PC-3 (cell line): ENCODE results near the gene IKZF5. TPM values are rescaled to one million over a fixed set of nuclear protein-coding genes. Genes with fewer than 3 reads are reported as not detected.

ENCODE experiments used
- ATAC-seq: fragments of 200-7000 bp; cut with Tn5 transposase; 2 replicates; pipeline ENCODE4 v1.9.1; 2020; ENCODE audit warnings: mild to moderate bottlenecking, moderate library complexity
- BruUV-seq: library from RNA; stranded (reverse); fragments of 400-500 nt; replicated peaks from 2 replicates; lab custom pipeline; 2021; lab: Mats Ljungman, UMichigan
- CTCF ChIA-PET: fragments of 300-600 bp; sonication (Branson Sonifier 250); formaldehyde crosslinking; loops from one replicate; lab custom pipeline; 2022; ENCODE audit warnings: antibody characterized with exemption; lab: Charles Lee
- POLR2A ChIA-PET: fragments of 300-600 bp; sonication (Branson Sonifier 250); formaldehyde crosslinking; loops from one replicate; lab custom pipeline; 2022; ENCODE audit warnings: antibody characterized with exemption; ENCODE audit not compliant: unreplicated experiment; lab: Charles Lee
- DNase-seq: peaks from one replicate; pipeline ENCODE4 v3.0.0-alpha.2; 2015
- H2AFZ ChIP-seq: fragments of 300-600 bp; sonication (generic); 2 replicates; pipeline ENCODE4 v1.6.0; 2016; ENCODE audit warnings: antibody characterized with exemption, low read length
- H3F3A ChIP-seq: fragments of 300-600 bp; sonication (generic); one replicate; pipeline ENCODE4 v1.6.0; 2017; ENCODE audit warnings: antibody characterized with exemption, low read length, control low read depth, mild to moderate bottlenecking; ENCODE audit not compliant: unreplicated experiment
- H3K27ac ChIP-seq: fragments of 300-600 bp; sonication (generic); 2 replicates; pipeline ENCODE4 v1.5.1; 2016; ENCODE audit warnings: mild to moderate bottlenecking, low read length
- H3K27me3 ChIP-seq: fragments of 300-600 bp; sonication (generic); 2 replicates; pipeline ENCODE4 v1.6.1; 2016; ENCODE audit warnings: low read length, mixed read lengths
- H3K36me3 ChIP-seq: fragments of 300-600 bp; sonication (generic); 2 replicates; pipeline ENCODE4 v1.6.1; 2016; ENCODE audit warnings: low read depth, mixed run types, low read length, mixed read lengths
- H3K4me1 ChIP-seq: fragments of 300-600 bp; sonication (generic); 2 replicates; pipeline ENCODE4 v1.5.1; 2016; ENCODE audit warnings: low read length; ENCODE audit not compliant: insufficient read depth
- H3K4me2 ChIP-seq: fragments of 300-600 bp; sonication (generic); 2 replicates; pipeline ENCODE4 v1.6.0; 2016; ENCODE audit warnings: low read length
- H3K4me3 ChIP-seq: fragments of 300-600 bp; sonication (generic); 2 replicates; pipeline ENCODE4 v1.5.1; 2016; ENCODE audit warnings: mild to moderate bottlenecking, low read length, mixed read lengths
- H3K79me2 ChIP-seq: fragments of 300-600 bp; sonication (generic); 2 replicates; pipeline ENCODE4 v1.6.1; 2017; ENCODE audit warnings: low read length, mixed read lengths
- H3K9ac ChIP-seq: fragments of 300-600 bp; sonication (generic); 2 replicates; pipeline ENCODE4 v1.6.0; 2016; ENCODE audit warnings: mild to moderate bottlenecking, low read length
- H3K9me2 ChIP-seq: fragments of 300-600 bp; sonication (generic); replicated peaks from 2 replicates; pipeline ENCODE4 v1.6.1; 2016; ENCODE audit warnings: mixed run types, low read length, mixed read lengths
- H3K9me3 ChIP-seq: fragments of 300-600 bp; sonication (generic); 2 replicates; pipeline ENCODE4 v1.6.1; 2016; ENCODE audit warnings: low read length, mixed read lengths
- H4K20me1 ChIP-seq: fragments of 300-600 bp; sonication (generic); 2 replicates; pipeline ENCODE4 v1.6.1; 2016; ENCODE audit warnings: low read length, mixed read lengths
- EZH2 ChIP-seq: fragments of 300-600 bp; sonication (generic); IDR thresholded peaks from one replicate; pipeline ENCODE4 v1.6.1; 2017; ENCODE audit warnings: antibody characterized with exemption, mild to moderate bottlenecking, low read length; ENCODE audit not compliant: unreplicated experiment
- EZH2phosphoT487 ChIP-seq: fragments of 300-600 bp; sonication (generic); IDR thresholded peaks from 2 replicates; pipeline ENCODE4 v1.6.1; 2018; ENCODE audit warnings: mild to moderate bottlenecking, antibody characterized with exemption, low read length, borderline replicate concordance
- intact Hi-C: fragments of 100-400 bp; cut with micrococcal nuclease; formaldehyde crosslinking; loops from 2 replicates; pipeline ENCODE4 v1.9.0; 2023
- total RNA-seq: library from RNA; depleted of rRNA; stranded (reverse); fragments of >200 nt; gene quantifications from 2 replicates; pipeline ENCODE4 v1.2.3, GENCODE V29; 2014; rRNA removed
- TF ChIP-seq, protein P1 (sequence below): fragments of 300-600 bp; sonication (generic); conservative IDR thresholded peaks from 2 replicates; pipeline ENCODE4 v1.5.1; 2017; ENCODE audit warnings: antibody characterized with exemption, low read depth, mild to moderate bottlenecking, low read length

IKZF5 gene
- total RNA-seq, 1 experiment from 2014 or later, result 1.6 TPM

DNA sequence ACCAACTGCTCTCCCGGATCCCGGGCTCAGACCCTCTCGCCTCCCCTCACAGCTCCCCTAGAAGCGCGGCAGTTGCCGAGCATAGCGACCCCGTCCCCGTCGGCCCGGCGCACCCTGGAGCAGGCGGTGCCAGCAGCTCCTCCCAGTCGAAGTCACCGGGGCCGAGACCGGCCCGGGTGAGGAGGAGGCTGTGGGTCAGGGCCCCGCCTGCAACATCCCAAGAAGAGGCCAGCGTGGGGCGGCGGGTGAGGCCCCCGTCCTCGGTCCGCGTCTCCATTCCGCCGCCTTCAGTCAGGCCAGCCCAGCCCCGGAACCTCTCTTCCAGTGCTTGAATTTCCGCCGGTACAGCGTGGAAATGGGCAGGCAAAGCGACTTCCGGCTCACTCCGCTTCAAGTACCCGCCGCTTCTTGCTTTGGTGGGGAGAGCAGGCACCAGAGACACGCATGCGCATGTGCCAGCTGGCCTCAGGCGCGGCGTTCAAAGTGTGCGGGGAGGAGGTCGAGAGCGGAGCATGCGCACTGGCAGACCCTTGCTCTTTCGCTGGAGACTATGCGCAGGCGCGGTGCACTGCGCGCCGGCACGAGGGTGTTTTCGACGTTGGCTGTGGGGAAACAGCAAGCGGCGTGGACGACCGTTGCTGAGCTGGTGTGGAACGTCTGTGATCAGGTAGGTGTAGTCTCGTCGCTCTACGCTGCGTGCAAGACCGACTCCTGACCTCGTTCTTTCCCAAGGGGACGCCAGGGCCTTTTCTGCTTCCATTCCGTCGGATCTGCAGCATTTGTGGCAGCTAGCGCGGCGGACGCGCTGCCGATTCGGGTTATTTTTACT lies 54.5 kb downstream of the IKZF5 start, which contains the start of gene C10orf88:
TSS of gene C10orf88 (minus strand) at position 326 of the 829 bp plus-strand sequence. CDS start at position 277, 49 bp downstream.
- no peaks in the 10 kb centered on the region for H4K20me1 ChIP-seq
- intact Hi-C loops, result loop anchor here (2.0 to 5.0 kb wide), 2 partner anchors 27 to 87 kb away; partner anchors contain the start of gene PSTK
- ChIA-PET CTCF (no interaction called here), POLR2A (interaction anchor here (0.7 kb wide), 1 partner anchor 250 kb away, joined by 4 read pairs; no protein-coding TSS in a partner anchor)
- H3K4me3 ChIP-seq, result peak within 1 kb of the TSS; percentile 91
- peak; percentile 99 for ATAC-seq
- H3K27ac ChIP-seq, result no peak within 1 kb of the TSS
- H3K27me3 ChIP-seq, result no peaks in the 10 kb centered on the region
- no peaks in the 10 kb centered on the region for H3F3A ChIP-seq
- H3K9me3 ChIP-seq, result no peaks in the 10 kb centered on the region
- BruUV-seq, result no TSS peak
- peaks cover 15% of the 10 kb centered on the region for H3K79me2 ChIP-seq
- peak within 1 kb of the TSS; percentile 94 for H3K9ac ChIP-seq
- peak within 1 kb of the TSS; percentile 94 for H3K4me2 ChIP-seq
- TF ChIP-seq EZH2 (no peak), EZH2phosphoT487 (no peak)
- TF ChIP-seq, protein P1, sequence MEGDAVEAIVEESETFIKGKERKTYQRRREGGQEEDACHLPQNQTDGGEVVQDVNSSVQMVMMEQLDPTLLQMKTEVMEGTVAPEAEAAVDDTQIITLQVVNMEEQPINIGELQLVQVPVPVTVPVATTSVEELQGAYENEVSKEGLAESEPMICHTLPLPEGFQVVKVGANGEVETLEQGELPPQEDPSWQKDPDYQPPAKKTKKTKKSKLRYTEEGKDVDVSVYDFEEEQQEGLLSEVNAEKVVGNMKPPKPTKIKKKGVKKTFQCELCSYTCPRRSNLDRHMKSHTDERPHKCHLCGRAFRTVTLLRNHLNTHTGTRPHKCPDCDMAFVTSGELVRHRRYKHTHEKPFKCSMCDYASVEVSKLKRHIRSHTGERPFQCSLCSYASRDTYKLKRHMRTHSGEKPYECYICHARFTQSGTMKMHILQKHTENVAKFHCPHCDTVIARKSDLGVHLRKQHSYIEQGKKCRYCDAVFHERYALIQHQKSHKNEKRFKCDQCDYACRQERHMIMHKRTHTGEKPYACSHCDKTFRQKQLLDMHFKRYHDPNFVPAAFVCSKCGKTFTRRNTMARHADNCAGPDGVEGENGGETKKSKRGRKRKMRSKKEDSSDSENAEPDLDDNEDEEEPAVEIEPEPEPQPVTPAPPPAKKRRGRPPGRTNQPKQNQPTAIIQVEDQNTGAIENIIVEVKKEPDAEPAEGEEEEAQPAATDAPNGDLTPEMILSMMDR, result no peak
- H3K4me1 ChIP-seq, result peaks cover 14% of the 10 kb centered on the region; the same call in 1 of the 2 replicates
- H3K36me3 ChIP-seq, result no peaks in the 10 kb centered on the region
- peak within 1 kb of the TSS; percentile 96 for H2AFZ ChIP-seq
- H3K9me2 ChIP-seq, result no peaks in the 10 kb centered on the region
- DNase-seq, result peak; percentile 95

DNA sequence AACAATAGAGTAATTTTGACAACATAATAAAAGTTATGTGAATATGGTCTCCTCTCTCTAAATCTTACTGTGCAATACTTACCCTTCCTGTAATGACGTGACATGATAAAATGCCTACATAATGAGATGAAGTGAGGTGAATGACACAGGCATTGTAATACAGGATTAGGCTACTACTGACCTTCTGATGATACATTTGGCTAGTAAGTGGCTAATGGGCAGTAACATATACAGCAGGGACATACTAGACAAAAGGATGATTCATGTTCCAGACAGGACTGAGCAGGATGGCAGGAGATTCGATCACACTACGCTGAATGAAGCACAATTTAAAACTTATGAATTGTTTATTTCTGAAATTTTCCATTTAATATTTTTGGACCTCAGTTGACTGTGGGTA lies 59.3 kb downstream of the IKZF5 start:
- TF ChIP-seq, protein P1, result no peak
- TF ChIP-seq EZH2, result no peak
- no peak for TF ChIP-seq EZH2phosphoT487
- BruUV-seq, result no TSS peak
- Histone ChIP-seq H3K4me3 (no peak overlapping the region), H3K27me3 (no peaks in the 10 kb centered on the region), H3K9ac (no peak overlapping the region), H3K27ac (no peak overlapping the region), H2AFZ (no peak overlapping the region), H3F3A (no peaks in the 10 kb centered on the region), H3K9me2 (no peaks in the 10 kb centered on the region), H3K4me1 (peaks cover 7% of the 10 kb centered on the region; the same call in 1 of the 2 replicates), H3K79me2 (peaks cover 15% of the 10 kb centered on the region), H3K4me2 (no peak overlapping the region), H3K9me3 (no peaks in the 10 kb centered on the region), H4K20me1 (no peaks in the 10 kb centered on the region), H3K36me3 (no peaks in the 10 kb centered on the region)
- CTCF ChIA-PET, result no interaction called here
- no peak for DNase-seq
- ATAC-seq, result no peak
- intact Hi-C loops, result no loop called here
- POLR2A ChIA-PET, result no interaction called here

Other genes with a start within 250 kb of the IKZF5 start
- 0.36 and 0.40 TPM in 2 replicates for gene CUZD1, start 162.9 kb downstream of the IKZF5 start, total RNA-seq
- gene FAM24B, start 129.2 kb downstream of the IKZF5 start, total RNA-seq, result 5.2 and 12.4 TPM in 2 replicates
- not detected in 2 replicates for gene FAM24A, start 98.2 kb downstream of the IKZF5 start, total RNA-seq
- 4.5 and 6.2 TPM in 2 replicates for gene C10orf88, start 54.6 kb downstream of the IKZF5 start, total RNA-seq
- 2.3 and 2.6 TPM in 2 replicates for gene PSTK, start 28.4 kb downstream of the IKZF5 start, total RNA-seq
- 2.8 and 3.2 TPM in 2 replicates for gene ACADSB, start 211 bp upstream of the IKZF5 start, total RNA-seq
- 0.51 TPM in 1 of 2 replicates, not detected in the other for gene HMX3, start 127.2 kb upstream of the IKZF5 start, total RNA-seq
- not detected in 2 replicates for gene HMX2, start 139.3 kb upstream of the IKZF5 start, total RNA-seq
- 271 and 291 TPM in 2 replicates for gene BUB3, start 145.6 kb upstream of the IKZF5 start, total RNA-seq